H9 (cell line): ENCODE data around the gene SLC25A26. TPM values are rescaled to one million over a fixed set of nuclear protein-coding genes. Genes with fewer than 3 reads are reported as not detected.

Experiments
- DNase-seq: peaks from one replicate; pipeline ENCODE4 v3.0.0-alpha.2; 2017
- H2AFZ ChIP-seq: one replicate; pipeline ENCODE4 v1.6.1; 2013; ENCODE audit warnings: mild to moderate bottlenecking, low read length, control low read depth, moderate library complexity
- H2AK5ac ChIP-seq: 2 replicates; pipeline ENCODE4 v1.6.1; 2013; ENCODE audit warnings: low read length, control low read depth, mixed read lengths; ENCODE audit not compliant: insufficient read length
- H2BK120ac ChIP-seq: one replicate; pipeline ENCODE4 v1.6.1; 2013; ENCODE audit warnings: low read depth, mild to moderate bottlenecking, low read length, control low read depth, inconsistent platforms; ENCODE audit not compliant: poor library complexity, severe bottlenecking
- H2BK12ac ChIP-seq: 2 replicates; pipeline ENCODE4 v1.6.1; 2013; ENCODE audit warnings: low read length, control low read depth, mixed read lengths, low read depth; ENCODE audit not compliant: insufficient read length
- H2BK15ac ChIP-seq: 2 replicates; pipeline ENCODE4 v1.6.1; 2013; ENCODE audit warnings: low read depth, low read length, control low read depth
- H2BK20ac ChIP-seq: one replicate; pipeline ENCODE4 v1.6.1; 2013; ENCODE audit warnings: low read depth, mild to moderate bottlenecking, low read length, control low read depth, inconsistent platforms; ENCODE audit not compliant: poor library complexity, severe bottlenecking
- H2BK5ac ChIP-seq: 2 replicates; pipeline ENCODE4 v1.6.1; 2013; ENCODE audit warnings: low read length, control low read depth, mixed read lengths; ENCODE audit not compliant: insufficient read length
- H3K14ac ChIP-seq: 2 replicates; pipeline ENCODE4 v1.6.1; 2013; ENCODE audit warnings: low read length, control low read depth; ENCODE audit not compliant: insufficient read depth
- H3K18ac ChIP-seq: 2 replicates; pipeline ENCODE4 v1.6.1; 2013; ENCODE audit warnings: low read depth, mild to moderate bottlenecking, mixed read lengths, low read length, control low read depth; ENCODE audit not compliant: insufficient read length
- H3K23ac ChIP-seq: 2 replicates; pipeline ENCODE4 v1.6.1; 2013; ENCODE audit warnings: low read length, control low read depth, mixed read lengths, low read depth; ENCODE audit not compliant: insufficient read length
- H3K23me2 ChIP-seq: 2 replicates; pipeline ENCODE4 v1.6.1; 2013; ENCODE audit warnings: low read depth, mild to moderate bottlenecking, mixed read lengths, low read length, control low read depth; ENCODE audit not compliant: insufficient read length, poor library complexity, severe bottlenecking
- H3K27ac ChIP-seq: 2 replicates; pipeline ENCODE4 v1.5.1; 2013; ENCODE audit warnings: low read length, control low read depth, mixed read lengths, low read depth; ENCODE audit not compliant: insufficient read length
- H3K27me3 ChIP-seq: 2 replicates; pipeline ENCODE4 v1.6.1; 2013; ENCODE audit warnings: low read length, control low read depth, inconsistent platforms; ENCODE audit not compliant: insufficient read depth
- H3K4ac ChIP-seq: 2 replicates; pipeline ENCODE4 v1.6.1; 2013; ENCODE audit warnings: low read depth, mild to moderate bottlenecking, control low read depth, inconsistent platforms, low read length, moderate library complexity
- H3K4me1 ChIP-seq: 2 replicates; pipeline ENCODE4 v1.6.1; 2013; ENCODE audit warnings: low read length, control low read depth, inconsistent platforms; ENCODE audit not compliant: insufficient read depth
- H3K4me2 ChIP-seq: 2 replicates; pipeline ENCODE4 v1.6.1; 2013; ENCODE audit warnings: low read length, control low read depth, mixed read lengths; ENCODE audit not compliant: insufficient read length, insufficient read depth
- H3K56ac ChIP-seq: 2 replicates; pipeline ENCODE4 v1.6.1; 2013; ENCODE audit warnings: low read depth, mild to moderate bottlenecking, mixed read lengths, low read length, control low read depth; ENCODE audit not compliant: insufficient read length
- H3K79me1 ChIP-seq: 2 replicates; pipeline ENCODE4 v1.6.1; 2013; ENCODE audit warnings: low read depth, mild to moderate bottlenecking, moderate library complexity, low read length, control low read depth, inconsistent platforms; ENCODE audit not compliant: insufficient read depth, poor library complexity, severe bottlenecking
- H3K79me2 ChIP-seq: 2 replicates; pipeline ENCODE4 v1.6.1; 2013; ENCODE audit warnings: low read length, control low read depth, inconsistent platforms; ENCODE audit not compliant: insufficient read depth
- H3K9ac ChIP-seq: 2 replicates; pipeline ENCODE4 v1.6.1; 2013; ENCODE audit warnings: low read length, control low read depth, mixed read lengths; ENCODE audit not compliant: insufficient read length; ENCODE audit errors: extremely low read depth
- H3K9me3 ChIP-seq: one replicate; pipeline ENCODE4 v1.6.1; 2013; ENCODE audit warnings: low read depth, low read length, inconsistent platforms; ENCODE audit not compliant: control insufficient read depth
- H3T11ph ChIP-seq: one replicate; pipeline ENCODE4 v1.6.1; 2013; ENCODE audit warnings: mild to moderate bottlenecking, low read length, control low read depth, inconsistent platforms
- H4K20me1 ChIP-seq: one replicate; pipeline ENCODE4 v1.6.1; 2013; ENCODE audit not compliant: control insufficient read depth, insufficient read length, insufficient read depth
- H4K5ac ChIP-seq: 2 replicates; pipeline ENCODE4 v1.6.1; 2013; ENCODE audit warnings: low read depth, mild to moderate bottlenecking, mixed read lengths, low read length, control low read depth; ENCODE audit not compliant: insufficient read length
- H4K8ac ChIP-seq: replicated peaks from 2 replicates; pipeline ENCODE4 v1.6.1; 2013; ENCODE audit warnings: low read length, control low read depth, mixed read lengths, low read depth; ENCODE audit not compliant: insufficient read length
- H4K91ac ChIP-seq: 2 replicates; pipeline ENCODE4 v1.6.1; 2013; ENCODE audit warnings: low read depth, mild to moderate bottlenecking, moderate library complexity, mixed read lengths, low read length, control low read depth; ENCODE audit not compliant: insufficient read length
- H3K27ac Mint-ChIP-seq, 3 experiments: 2 replicates in 2 of 3; 3 replicates in 1 of 3; pipeline ENCODE4 v1.8.0; 2020 to 2021; ENCODE audit warnings: mixed read lengths in 3 of 3, mild to moderate bottlenecking in 1 of 3, moderate library complexity in 1 of 3
- H3K27me3 Mint-ChIP-seq: 2 replicates; pipeline ENCODE4 v1.8.0; 2021; ENCODE audit warnings: low read depth, mild to moderate bottlenecking, moderate library complexity, mixed read lengths
- H3K36me3 Mint-ChIP-seq, 3 experiments: 2 replicates in 2 of 3; 3 replicates in 1 of 3; pipeline ENCODE4 v1.8.0; 2020 to 2021; ENCODE audit warnings: low read depth in 3 of 3, mixed read lengths in 3 of 3; ENCODE audit not compliant: insufficient read depth in 1 of 3
- H3K4me1 Mint-ChIP-seq, 2 experiments: 2 replicates each; pipeline ENCODE4 v1.8.0; 2020; ENCODE audit warnings: mixed read lengths in 2 of 2
- H3K4me3 Mint-ChIP-seq, 2 experiments: 2 replicates in 1 of 2; 3 replicates in 1 of 2; pipeline ENCODE4 v1.8.0; 2020 to 2021; ENCODE audit warnings: mild to moderate bottlenecking in 2 of 2, mixed read lengths in 2 of 2, moderate library complexity in 1 of 2
- H3K9me3 Mint-ChIP-seq, 2 experiments: 2 replicates in 1 of 2; 3 replicates in 1 of 2; pipeline ENCODE4 v1.8.0; 2020; ENCODE audit warnings: mild to moderate bottlenecking in 2 of 2, mixed read lengths in 2 of 2, moderate library complexity in 1 of 2
- WGBS: extraction: QIAGEN DNeasy Blood & Tissue Kit; methylation state at CpG from one replicate; pipeline ENCODE4 v1.1.7; 2013; ENCODE audit warnings: missing lambda C conversion rate, low lambda C conversion rate, mixed read lengths; ENCODE audit not compliant: insufficient read length; ENCODE audit errors: extremely low coverage; 5-methylcytosine and 5-hydroxymethylcytosine counted together
- total RNA-seq: library from RNA; stranded (reverse); gene quantifications from 2 replicates; pipeline ENCODE4 v1.2.1, GENCODE V29; 2021
- TF ChIP-seq, protein P1 (sequence below): fragments of 200-600 bp; sonication (generic); conservative IDR thresholded peaks from 3 replicates; pipeline ENCODE4 v1.8.0; 2021; ENCODE audit warnings: antibody characterized with exemption, mild to moderate bottlenecking

Gene SLC25A26
- total RNA-seq, 1 experiment from 2014 or later = 30.2 TPM

DNA sequence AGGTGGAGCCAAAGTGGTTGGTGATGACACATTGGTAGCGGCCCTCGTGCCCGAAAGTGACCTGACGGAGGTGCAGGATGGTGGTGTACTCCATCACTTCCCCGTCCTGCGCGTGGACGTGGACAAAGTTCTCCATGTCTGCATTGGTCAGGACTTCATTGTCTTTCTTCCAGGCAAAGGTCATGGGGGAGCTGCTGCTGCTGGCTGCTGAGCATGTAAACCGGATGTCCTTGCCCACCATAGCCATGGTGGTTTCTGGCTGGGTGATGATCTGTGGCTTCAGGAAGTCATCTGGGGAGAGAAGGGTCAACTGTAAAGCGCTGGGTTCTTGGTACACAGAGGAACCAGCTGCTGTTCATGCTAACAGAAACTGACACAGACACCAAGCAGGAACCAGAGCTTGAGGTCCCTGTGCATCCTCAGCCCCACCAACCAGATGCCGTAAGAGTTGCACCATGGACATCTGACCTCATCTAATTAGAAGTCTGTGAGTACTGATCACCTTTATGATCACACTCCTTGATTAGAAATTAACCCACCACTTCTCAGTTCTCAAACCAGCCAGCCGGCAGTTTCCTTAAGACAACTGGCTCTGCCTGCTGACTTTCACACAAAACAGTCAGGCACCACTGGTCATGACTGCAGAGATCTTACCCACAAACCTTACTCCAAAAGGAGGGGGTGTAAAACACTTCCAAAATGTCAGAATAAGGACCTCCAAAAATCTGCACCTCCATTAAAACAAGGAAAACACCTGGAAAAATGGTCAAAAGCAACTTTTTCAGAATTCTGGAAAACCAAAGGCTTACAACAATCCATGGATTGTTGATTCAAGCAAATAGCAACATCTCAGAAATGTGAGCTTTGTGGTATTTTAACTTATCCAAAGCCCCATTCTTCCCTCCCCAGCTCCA lies 165.5 kb downstream of the SLC25A26 start:
- Histone ChIP-seq H4K8ac (no peak overlapping the region), H2BK20ac (no peak overlapping the region), H3K79me1 (no peaks in the 10 kb centered on the region), H3K4me2 (no peak overlapping the region), H3K9ac (no peak overlapping the region), H3K18ac (no peak overlapping the region), H3K56ac (no peak overlapping the region), H2AFZ (no peak overlapping the region), H3K23me2 (no peaks in the 10 kb centered on the region), H3T11ph (no peak overlapping the region), H4K5ac (no peak overlapping the region), H3K9me3 (no peaks in the 10 kb centered on the region), H2BK15ac (no peak overlapping the region), H4K91ac (no peak overlapping the region), H2AK5ac (no peak overlapping the region), H2BK120ac (no peak overlapping the region), H2BK12ac (no peak overlapping the region), H3K27me3 (no peaks in the 10 kb centered on the region), H3K14ac (no peak overlapping the region), H3K4me1 (no peaks in the 10 kb centered on the region), H4K20me1 (peaks cover 3% of the 10 kb centered on the region), H2BK5ac (no peak overlapping the region), H3K4ac (no peak overlapping the region), H3K27ac (no peak overlapping the region), H3K23ac (no peak overlapping the region), H3K79me2 (peaks cover 2% of the 10 kb centered on the region; the same call in 1 of the 2 replicates)
- Mint-ChIP-seq H3K36me3 (peaks cover 65 to 89% (median 85%) of the 10 kb centered on the region in 3 experiments), H3K27ac (peak overlapping the region in 2 of 3 experiments; percentile 39 to 86; a peak in 3 of 7 replicates), H3K4me3 (no peak overlapping the region), H3K27me3 (no peaks in the 10 kb centered on the region), H3K9me3 (no peaks in the 10 kb centered on the region), H3K4me1 (peaks cover 7 to 13% of the 10 kb centered on the region in 2 experiments)
- TF ChIP-seq, protein P1, sequence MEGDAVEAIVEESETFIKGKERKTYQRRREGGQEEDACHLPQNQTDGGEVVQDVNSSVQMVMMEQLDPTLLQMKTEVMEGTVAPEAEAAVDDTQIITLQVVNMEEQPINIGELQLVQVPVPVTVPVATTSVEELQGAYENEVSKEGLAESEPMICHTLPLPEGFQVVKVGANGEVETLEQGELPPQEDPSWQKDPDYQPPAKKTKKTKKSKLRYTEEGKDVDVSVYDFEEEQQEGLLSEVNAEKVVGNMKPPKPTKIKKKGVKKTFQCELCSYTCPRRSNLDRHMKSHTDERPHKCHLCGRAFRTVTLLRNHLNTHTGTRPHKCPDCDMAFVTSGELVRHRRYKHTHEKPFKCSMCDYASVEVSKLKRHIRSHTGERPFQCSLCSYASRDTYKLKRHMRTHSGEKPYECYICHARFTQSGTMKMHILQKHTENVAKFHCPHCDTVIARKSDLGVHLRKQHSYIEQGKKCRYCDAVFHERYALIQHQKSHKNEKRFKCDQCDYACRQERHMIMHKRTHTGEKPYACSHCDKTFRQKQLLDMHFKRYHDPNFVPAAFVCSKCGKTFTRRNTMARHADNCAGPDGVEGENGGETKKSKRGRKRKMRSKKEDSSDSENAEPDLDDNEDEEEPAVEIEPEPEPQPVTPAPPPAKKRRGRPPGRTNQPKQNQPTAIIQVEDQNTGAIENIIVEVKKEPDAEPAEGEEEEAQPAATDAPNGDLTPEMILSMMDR = no peak
- DNase-seq = no peak
- no CpG with 5 or more reads among the region's 12 CpGs for WGBS
